GM13977 (cell line): ENCODE measurements around the gene OR8K3.

ENCODE experiments used
- DNase-seq: peaks from one replicate; pipeline ENCODE4 v3.0.0; 2012; ENCODE audit warnings: low spot score
- CTCF ChIP-seq: IDR thresholded peaks from 2 replicates; pipeline ENCODE4 v1.5.1; 2012; ENCODE audit warnings: mild to moderate bottlenecking, control low read depth; ENCODE audit not compliant: insufficient read depth; ENCODE audit errors: extremely low read depth, missing control alignments
- in situ Hi-C: fragments of 300-500 bp; cut with MboI; formaldehyde crosslinking; loops from one replicate; pipeline ENCODE4 v1.12.0; 2022; ENCODE audit warnings: low sequenced_read_pairs, low pct_unique_long_range_greater_than_20kb, mixed read lengths, inconsistent platforms; ENCODE audit not compliant: unreplicated experiment

The OR8K3 gene

GRCh38 chr11:56331861-56332491 lies 17.0 kb downstream of the OR8K3 start:
- in situ Hi-C loops = no loop called here
- TF ChIP-seq CTCF = no peak
- no peak for DNase-seq

- in situ Hi-C loops = no loop called here
- TF ChIP-seq CTCF = no peak
- no peak for DNase-seq
Observed at GRCh38 chr11:56333156-56333555, 18.2 kb downstream of the OR8K3 start.

GRCh38 chr11:56340289-56340688 lies 25.3 kb downstream of the OR8K3 start:
- in situ Hi-C loops = no loop called here
- TF ChIP-seq CTCF = no peak
- no peak for DNase-seq

GRCh38 chr11:56345739-56346138 lies 30.8 kb downstream of the OR8K3 start, which contains the start of gene OR8K1:
Gene OR8K1, plus strand, starts transcription at chr11:56346039. Its CDS starts 0 bp downstream, at chr11:56346039.
- in situ Hi-C loops = no loop called here
- TF ChIP-seq CTCF = no peak
- no peak for DNase-seq

GRCh38 chr11:56353991-56354390 lies 39.0 kb downstream of the OR8K3 start, which contains the start of gene OR8J1:
Gene OR8J1, plus strand, starts transcription at chr11:56354291. Its CDS starts 5,956 bp downstream, at chr11:56360247.
- in situ Hi-C loops = no loop called here
- DNase-seq = no peak
- TF ChIP-seq CTCF = no peak
